GM19455 (cell line): ENCODE data around the gene FZD7.

ENCODE experiments used
- ATAC-seq: cut with Tn5 transposase; IDR thresholded peaks from one replicate; pipeline ENCODE4 v1.9.1; 2021; ENCODE audit not compliant: unreplicated experiment

The FZD7 gene

GRCh38 chr2:202033317-202034248, at the start of gene FZD7:
Gene FZD7 (plus strand): TSS chr2:202033855. CDS start chr2:202034648, 793 bp downstream.
- peak; percentile 86 for ATAC-seq

DNA sequence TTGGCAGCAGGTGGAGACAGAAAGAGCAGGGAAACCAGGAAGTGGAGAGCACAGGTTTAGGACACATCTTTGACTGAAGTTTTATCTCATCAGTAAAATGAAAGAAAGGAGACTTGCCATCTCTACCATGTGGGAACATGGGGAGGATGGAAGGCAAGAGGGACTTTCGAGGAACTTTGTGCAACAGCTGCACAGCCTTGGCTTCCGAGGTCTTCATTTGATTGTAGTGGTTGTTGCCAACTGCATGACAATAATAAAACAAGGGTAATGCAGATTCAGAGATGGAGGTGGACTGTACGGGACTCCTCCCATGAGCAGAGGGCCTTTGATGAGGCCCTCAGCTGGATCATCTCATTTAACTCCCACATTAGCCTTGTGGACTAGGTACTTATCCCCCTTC, 49.3 kb upstream of the FZD7 start:
- no peak for ATAC-seq

DNA sequence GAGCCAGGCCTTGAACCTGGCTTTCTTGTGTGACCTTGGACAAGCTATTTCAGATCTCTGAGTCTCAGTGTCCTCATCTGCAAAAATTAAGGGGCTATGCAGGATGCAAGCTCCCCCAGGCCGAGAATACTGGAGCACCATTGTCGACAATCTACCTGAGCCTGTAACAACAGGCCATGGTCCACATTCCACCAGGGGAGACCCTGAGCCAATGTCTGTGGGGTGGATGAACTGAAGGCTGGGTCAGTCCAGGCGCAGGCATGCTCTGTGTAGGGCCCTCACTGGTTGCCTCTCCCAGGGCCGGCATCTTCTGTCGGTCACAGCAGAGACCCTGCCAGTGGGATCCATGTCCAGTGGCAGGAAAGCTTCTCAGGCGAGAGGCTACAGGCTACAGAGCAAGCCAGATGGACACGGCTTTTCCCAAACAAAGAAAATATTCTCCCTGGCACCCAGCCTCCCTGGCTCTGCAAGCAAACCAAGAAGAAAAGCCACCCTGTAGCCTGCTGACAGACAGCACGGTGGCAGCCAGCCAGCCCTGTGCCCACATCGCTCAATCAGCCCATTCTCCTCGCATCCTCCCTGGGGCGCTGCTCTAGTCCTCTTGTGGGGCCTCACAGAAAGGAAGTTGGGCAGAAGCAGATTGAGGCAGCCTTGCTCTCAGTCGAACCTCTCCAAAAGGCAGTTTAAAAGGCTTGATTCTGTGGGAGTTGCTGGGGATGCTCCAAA, 48.7 kb upstream of the FZD7 start:
- no peak for ATAC-seq

DNA sequence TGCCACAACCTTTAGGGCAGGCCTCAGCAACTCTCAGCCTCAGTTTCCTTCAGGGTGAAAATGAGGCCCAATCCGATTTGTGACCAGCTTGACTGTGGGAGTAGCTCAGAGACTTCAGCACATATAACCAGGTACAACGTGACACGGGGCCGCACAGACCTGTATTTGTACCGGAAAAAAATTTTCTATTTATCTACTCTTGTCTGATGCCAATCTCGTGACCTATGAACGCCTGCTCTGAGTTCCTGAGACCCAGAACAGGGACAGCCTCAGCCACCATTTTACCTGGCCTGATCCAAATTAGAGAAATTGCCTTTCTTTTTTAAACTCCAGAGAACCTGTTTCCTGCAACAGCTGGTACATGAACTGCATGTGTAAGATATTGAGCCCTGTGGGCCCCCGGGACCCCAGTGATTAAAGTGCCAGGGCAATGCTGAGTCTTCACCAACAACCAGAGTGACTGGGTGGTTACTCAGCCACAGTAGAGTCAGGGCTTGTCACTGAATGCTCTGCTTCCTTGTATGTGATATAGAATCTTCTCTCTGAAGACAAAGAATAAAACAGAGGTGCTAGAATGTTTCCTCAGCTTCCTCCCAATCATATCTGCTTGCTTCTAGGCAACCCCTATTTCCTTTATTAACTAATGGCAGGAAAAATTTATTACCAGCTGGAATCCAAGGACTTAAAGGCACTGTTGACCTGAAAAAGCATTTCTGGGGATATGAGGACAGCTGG, 47.8 kb upstream of the FZD7 start:
- no peak for ATAC-seq

- ATAC-seq = no peak
These were observed 47.3 kb upstream of the FZD7 start for GRCh38 chr2:201986463-201986735.

DNA sequence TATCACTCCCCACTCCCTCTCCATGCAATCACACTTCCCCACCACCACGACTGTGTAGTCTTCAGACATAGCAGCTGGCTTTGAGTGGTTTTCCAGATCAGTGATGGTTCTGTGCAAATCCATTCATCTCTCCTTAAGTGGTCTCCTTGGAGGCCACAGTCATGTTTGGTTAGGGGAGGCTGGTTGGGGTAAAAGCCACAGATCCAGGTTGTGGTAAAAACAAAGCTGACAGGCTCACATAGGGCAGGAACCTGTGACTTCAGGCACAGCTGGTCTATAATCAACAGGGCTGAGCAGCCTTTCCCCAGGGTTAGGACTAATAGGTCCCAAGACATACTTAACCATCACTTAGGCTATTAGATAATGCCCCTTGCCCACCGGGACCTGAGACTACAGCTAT, 46.2 kb upstream of the FZD7 start:
- no peak for ATAC-seq

DNA sequence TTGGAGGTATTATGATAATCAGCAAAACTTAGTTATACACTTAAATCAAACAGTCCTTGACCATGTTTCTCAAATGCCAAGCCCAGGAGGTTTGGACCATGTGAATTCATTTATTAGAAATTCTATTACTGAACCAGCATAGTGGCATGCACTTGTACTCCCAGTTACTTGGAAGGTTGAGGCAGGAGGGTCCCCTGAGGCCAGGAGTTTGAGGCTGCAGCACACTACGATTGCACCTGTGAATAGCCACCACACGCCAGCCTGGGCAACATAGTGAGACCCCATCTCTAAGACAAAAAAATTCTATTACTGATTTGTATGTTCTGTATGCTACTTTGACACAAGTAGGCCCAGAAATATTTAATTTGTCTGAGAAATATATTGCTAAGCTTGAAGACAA, 43.6 kb upstream of the FZD7 start:
- ATAC-seq = no peak

DNA sequence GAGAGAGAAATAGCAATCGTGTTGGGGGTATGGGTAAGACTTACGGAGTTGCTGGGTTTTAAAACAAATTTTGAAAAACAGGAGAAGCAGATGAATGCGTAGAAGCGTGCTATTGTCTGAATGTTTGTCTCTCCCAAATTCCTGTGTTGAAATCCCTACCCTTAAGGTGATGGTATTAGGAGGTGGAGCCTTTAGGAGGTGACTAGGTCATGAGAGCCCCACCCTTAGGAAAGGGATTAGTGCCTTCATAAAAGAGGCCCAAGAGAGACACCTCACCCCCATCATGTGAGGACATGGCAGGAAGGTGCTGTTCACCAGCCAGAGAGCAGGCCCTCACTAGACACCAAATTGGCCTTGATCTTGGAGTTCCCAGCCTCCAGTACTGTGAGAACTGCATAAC, 40.7 kb upstream of the FZD7 start:
- no peak for ATAC-seq

DNA sequence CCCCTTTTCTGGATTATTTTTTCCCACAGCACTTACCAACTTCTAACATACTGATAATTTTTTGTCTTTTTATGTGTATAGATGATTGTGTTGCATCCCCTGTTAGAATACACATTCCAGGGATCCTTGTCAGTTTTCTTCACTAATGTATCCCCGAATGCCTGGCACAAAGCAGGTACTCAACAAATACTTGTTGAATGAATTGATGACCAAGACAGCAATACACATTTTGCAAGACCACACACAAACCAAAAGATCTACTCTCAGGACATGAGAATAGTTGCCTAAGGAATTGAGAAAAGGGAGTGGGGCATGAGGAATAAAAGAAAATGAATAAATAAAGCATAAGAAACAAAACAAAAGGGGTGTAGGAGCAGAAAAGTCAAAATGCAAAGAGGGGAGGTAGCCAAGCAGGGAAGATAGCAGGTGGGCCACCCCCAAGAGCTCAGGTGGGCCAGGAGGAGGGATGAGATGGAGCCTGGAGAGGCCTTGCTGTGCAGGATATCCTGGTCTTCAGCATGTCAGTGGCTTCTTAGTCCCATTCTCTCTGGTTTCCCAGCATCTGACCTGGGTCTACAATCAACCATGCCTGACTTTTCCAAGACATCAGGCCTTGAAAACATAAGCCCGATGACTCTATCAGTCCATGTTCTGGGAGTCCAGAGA, 38.5 kb upstream of the FZD7 start:
- no peak for ATAC-seq

DNA sequence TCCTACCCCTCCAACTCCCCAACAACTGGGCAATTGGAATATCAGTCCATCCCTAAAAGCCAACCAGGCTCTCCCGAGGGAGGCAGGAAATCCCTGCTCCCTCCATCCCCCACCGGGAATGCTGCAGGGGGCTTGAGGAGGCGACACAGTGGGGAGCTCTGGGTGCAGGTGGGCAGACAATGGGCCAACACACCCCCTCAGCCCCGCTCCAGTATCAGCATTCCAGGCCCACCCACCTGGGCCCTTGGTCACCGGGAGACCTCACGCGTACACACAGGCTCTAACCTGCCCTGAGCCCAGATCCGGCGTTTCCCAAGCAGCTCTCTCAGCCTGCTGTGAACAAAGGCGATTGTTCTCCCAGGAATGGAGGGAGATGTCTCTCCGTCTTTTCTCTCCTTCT, 37.6 kb upstream of the FZD7 start:
- ATAC-seq = no peak

DNA sequence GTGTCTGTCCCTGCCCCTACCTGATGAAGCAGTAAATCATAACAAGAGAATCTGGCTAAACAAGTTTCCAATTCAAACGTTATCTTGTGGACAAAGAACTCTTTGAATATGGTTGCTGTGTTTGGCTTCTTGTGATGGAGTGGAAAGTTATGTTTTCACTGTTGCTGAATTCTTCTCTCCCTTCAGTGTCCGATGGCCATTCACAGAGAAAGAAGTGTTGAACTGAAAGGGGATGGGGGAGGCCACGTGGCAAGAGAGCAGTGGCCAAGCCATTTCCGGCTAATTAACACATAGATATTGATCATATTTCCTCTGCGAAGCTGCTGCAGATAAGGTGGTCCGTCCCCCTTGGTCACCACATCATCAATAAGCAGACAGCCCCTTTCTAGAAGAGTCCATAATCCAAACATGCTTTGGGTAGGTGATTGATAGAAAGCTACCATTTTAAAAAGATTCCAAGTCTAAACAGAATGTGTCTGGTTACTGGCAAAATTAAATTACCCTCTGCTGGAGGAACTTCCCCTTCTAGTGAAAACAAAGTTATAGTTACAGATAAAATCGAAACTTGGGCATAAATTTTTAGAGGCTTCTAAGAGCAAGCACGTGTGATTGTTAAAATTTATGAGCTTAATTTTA, 36.9 kb upstream of the FZD7 start:
- ATAC-seq = no peak

GRCh38 chr2:201999279-201999678, 34.4 kb upstream of the FZD7 start:
- ATAC-seq = no peak

GRCh38 chr2:202001826-202002225, 31.8 kb upstream of the FZD7 start:
- ATAC-seq = no peak

GRCh38 chr2:202002381-202002780, 31.3 kb upstream of the FZD7 start:
- ATAC-seq = no peak

- no peak for ATAC-seq
These were observed 28.3 kb upstream of the FZD7 start for GRCh38 chr2:202005272-202005887.

GRCh38 chr2:202006301-202006700, 27.4 kb upstream of the FZD7 start:
- ATAC-seq = no peak

DNA sequence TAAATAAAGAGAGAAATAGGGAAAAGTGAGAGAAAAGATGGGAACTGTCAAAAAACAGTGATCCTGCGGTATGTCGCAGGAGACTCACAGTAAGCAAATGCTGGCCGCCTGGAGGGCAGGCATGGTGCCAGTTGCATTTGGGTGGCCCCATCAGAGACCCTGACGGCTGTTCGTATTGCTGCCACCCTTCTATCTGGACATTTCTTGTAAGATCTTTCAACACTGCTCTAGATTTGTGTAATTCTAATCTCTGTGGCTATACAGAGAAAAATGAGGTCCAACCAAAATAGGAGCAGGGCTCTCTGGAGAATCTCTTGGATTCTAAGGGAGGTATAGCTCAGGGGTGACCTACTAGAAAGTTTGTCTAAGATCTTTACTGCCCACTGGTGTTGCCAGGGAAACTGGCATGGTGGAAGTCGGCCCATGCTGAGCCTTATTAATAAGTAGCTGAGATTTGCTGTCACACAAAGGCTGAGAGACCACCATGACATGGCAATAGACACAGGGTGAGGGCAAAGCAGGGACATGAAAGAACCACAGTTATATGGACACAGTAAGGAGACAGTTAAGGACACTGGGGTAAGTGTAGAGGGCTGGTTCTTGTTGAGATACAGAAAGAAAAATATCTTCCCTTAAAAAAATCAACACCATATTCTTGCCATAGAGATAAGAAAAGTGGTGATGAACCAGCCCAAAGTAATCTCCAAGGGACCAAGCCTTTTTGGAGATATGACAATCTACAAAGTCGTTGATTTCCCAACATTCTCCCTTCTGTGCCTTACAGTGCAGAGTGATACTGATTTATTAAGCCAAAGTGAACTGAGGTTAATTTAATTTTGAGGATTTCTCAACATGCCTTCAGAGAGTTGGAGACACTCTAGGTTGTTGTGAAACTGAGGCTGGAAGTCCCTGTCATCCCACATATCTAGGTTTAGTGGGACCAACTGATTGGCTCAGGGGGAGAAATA, 26.4 kb upstream of the FZD7 start:
- no peak for ATAC-seq

DNA sequence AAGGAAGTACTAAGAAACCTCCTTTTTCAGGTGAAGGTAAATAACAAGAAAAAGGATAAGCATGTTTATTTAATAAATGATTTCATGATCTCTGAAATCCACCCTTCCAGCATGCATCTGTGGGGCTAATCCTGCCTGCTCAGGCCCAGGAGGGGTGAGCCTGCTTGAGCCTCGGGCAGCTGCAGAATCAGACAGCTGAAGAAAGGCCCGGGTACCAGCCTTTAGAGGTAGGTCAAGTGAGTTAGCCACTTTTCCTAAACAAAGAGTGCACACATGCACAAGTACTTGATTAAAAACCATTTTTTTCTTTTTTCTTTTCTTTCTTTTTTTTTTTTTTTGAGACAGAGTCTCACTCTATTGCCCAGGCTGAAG, 25.7 kb upstream of the FZD7 start:
- ATAC-seq = no peak

- ATAC-seq = no peak
These were observed 24.6 kb upstream of the FZD7 start for GRCh38 chr2:202009019-202009481.
